NB4 (cell line): Measurements from ENCODE around the gene MAPK13.

Experiments used
- CTCF ChIP-seq: IDR thresholded peaks from one replicate; pipeline ENCODE4 v1.5.1; 2012; ENCODE audit warnings: low read depth, low read length
- MYC ChIP-seq: IDR thresholded peaks from 2 replicates; pipeline ENCODE4 v1.6.1; 2011; ENCODE audit warnings: low read depth, low read length
- POLR2A ChIP-seq: IDR thresholded peaks from 2 replicates; pipeline ENCODE4 v1.6.1; 2011; ENCODE audit warnings: mild to moderate bottlenecking; ENCODE audit not compliant: insufficient read length; ENCODE audit errors: extremely low read depth

GRCh38 chr6:36133148-36133547 lies 2.8 kb downstream of the MAPK13 start:
- TF ChIP-seq CTCF, result no peak
- no peak for TF ChIP-seq MYC
- TF ChIP-seq POLR2A, result no peak
